Hepatocyte (in vitro differentiated cells): ENCODE results near the gene USP11. TPM values are rescaled to one million over a fixed set of nuclear protein-coding genes. Genes with fewer than 3 reads are reported as not detected.

ENCODE experiments used
- DNase-seq: peaks from one replicate; pipeline ENCODE4 v3.0.0-alpha.2; 2016; ENCODE audit warnings: low spot score
- H2AFZ ChIP-seq: fragments of 200-600 bp; sonication (generic); 2 replicates; pipeline ENCODE4 v1.6.0; 2016; ENCODE audit warnings: antibody characterized with exemption, mild to moderate bottlenecking
- H3K27ac ChIP-seq: fragments of 200-600 bp; sonication (generic); 2 replicates; pipeline ENCODE4 v1.5.1; 2016; ENCODE audit warnings: mild to moderate bottlenecking
- H3K27me3 ChIP-seq: fragments of 200-600 bp; sonication (generic); 2 replicates; pipeline ENCODE4 v1.6.1; 2016
- H3K36me3 ChIP-seq: fragments of 200-600 bp; sonication (generic); replicated peaks from 2 replicates; pipeline ENCODE4 v1.5.1; 2016; ENCODE audit warnings: low read depth; ENCODE audit not compliant: insufficient read depth
- H3K4me1 ChIP-seq: fragments of 200-600 bp; sonication (generic); 2 replicates; pipeline ENCODE4 v1.5.1; 2016; ENCODE audit warnings: mild to moderate bottlenecking, moderate library complexity; ENCODE audit not compliant: insufficient read depth
- H3K4me2 ChIP-seq: fragments of 200-600 bp; sonication (generic); 2 replicates; pipeline ENCODE4 v1.6.0; 2016
- H3K4me3 ChIP-seq: fragments of 200-600 bp; sonication (generic); 2 replicates; pipeline ENCODE4 v1.5.1; 2016; ENCODE audit warnings: mild to moderate bottlenecking
- H3K79me2 ChIP-seq: fragments of 200-600 bp; sonication (generic); 2 replicates; pipeline ENCODE4 v1.6.0; 2017; ENCODE audit warnings: mild to moderate bottlenecking
- H3K9me2 ChIP-seq: fragments of 200-600 bp; sonication (generic); replicated peaks from 2 replicates; pipeline ENCODE4 v1.6.0; 2017; ENCODE audit warnings: mild to moderate bottlenecking; ENCODE audit not compliant: insufficient read depth
- H3K9me3 ChIP-seq: fragments of 200-600 bp; sonication (generic); 2 replicates; pipeline ENCODE4 v1.5.1; 2016; ENCODE audit warnings: low read depth, mild to moderate bottlenecking
- H4K20me1 ChIP-seq: fragments of 200-600 bp; sonication (generic); 2 replicates; pipeline ENCODE4 v1.6.0; 2016; ENCODE audit warnings: mild to moderate bottlenecking; ENCODE audit not compliant: insufficient read depth, poor library complexity, severe bottlenecking
- EZH2 ChIP-seq: fragments of 200-600 bp; sonication (generic); IDR thresholded peaks from 2 replicates; pipeline ENCODE4 v1.6.1; 2016; ENCODE audit warnings: antibody characterized with exemption, mild to moderate bottlenecking, borderline replicate concordance
- EZH2phosphoT487 ChIP-seq: fragments of 200-600 bp; sonication (generic); IDR thresholded peaks from one replicate; pipeline ENCODE4 v1.6.1; 2018; ENCODE audit warnings: antibody characterized with exemption, mild to moderate bottlenecking, low read depth, moderate library complexity; ENCODE audit not compliant: unreplicated experiment, severe bottlenecking
- WGBS: methylation state at CpG from one replicate; pipeline ENCODE4 v1.1.6; 2016; ENCODE audit warnings: low lambda C conversion rate; ENCODE audit errors: missing lambda C conversion rate; 5-methylcytosine and 5-hydroxymethylcytosine counted together
- polyA plus RNA-seq: library from polyadenylated mRNA; unstranded; fragments of >200 nt; fragmentation: Nextera tagmentation; extraction: Ambion mirVana; gene quantifications from 2 replicates; pipeline ENCODE4 v1.2.1, GENCODE V29; 2016
- total RNA-seq: library from RNA; depleted of rRNA; stranded (reverse); fragments of >200 nt; gene quantifications from 2 replicates; pipeline ENCODE4 v1.2.3, GENCODE V29; 2014
- TF ChIP-seq, protein P1 (sequence below): fragments of 200-600 bp; sonication (generic); IDR thresholded peaks from 2 replicates; pipeline ENCODE4 v1.5.1; 2016; ENCODE audit warnings: antibody characterized with exemption, mild to moderate bottlenecking; ENCODE audit not compliant: poor library complexity

The USP11 gene
- total and polyA plus RNA-seq, 2 experiments from 2014 or later, result 89.2 to 199 TPM

- DNase-seq, result no peak
- 78% methylated on average over 8 of the region's 9 CpGs for WGBS
- Histone ChIP-seq H3K9me3 (no peaks in the 10 kb centered on the region), H3K36me3 (no peaks in the 10 kb centered on the region), H3K79me2 (peaks cover 59% of the 10 kb centered on the region), H3K4me2 (no peak overlapping the region), H3K9me2 (no peaks in the 10 kb centered on the region), H4K20me1 (peaks cover 30% of the 10 kb centered on the region), H3K27me3 (no peaks in the 10 kb centered on the region), H2AFZ (no peak overlapping the region), H3K27ac (peak overlapping the region; percentile 43), H3K4me3 (no peak overlapping the region), H3K4me1 (peaks cover 22% of the 10 kb centered on the region)
- TF ChIP-seq, protein P1, sequence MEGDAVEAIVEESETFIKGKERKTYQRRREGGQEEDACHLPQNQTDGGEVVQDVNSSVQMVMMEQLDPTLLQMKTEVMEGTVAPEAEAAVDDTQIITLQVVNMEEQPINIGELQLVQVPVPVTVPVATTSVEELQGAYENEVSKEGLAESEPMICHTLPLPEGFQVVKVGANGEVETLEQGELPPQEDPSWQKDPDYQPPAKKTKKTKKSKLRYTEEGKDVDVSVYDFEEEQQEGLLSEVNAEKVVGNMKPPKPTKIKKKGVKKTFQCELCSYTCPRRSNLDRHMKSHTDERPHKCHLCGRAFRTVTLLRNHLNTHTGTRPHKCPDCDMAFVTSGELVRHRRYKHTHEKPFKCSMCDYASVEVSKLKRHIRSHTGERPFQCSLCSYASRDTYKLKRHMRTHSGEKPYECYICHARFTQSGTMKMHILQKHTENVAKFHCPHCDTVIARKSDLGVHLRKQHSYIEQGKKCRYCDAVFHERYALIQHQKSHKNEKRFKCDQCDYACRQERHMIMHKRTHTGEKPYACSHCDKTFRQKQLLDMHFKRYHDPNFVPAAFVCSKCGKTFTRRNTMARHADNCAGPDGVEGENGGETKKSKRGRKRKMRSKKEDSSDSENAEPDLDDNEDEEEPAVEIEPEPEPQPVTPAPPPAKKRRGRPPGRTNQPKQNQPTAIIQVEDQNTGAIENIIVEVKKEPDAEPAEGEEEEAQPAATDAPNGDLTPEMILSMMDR, result no peak
Observed at GRCh38 chrX:47201345-47201944, 31.4 kb upstream of the USP11 start.

DNA sequence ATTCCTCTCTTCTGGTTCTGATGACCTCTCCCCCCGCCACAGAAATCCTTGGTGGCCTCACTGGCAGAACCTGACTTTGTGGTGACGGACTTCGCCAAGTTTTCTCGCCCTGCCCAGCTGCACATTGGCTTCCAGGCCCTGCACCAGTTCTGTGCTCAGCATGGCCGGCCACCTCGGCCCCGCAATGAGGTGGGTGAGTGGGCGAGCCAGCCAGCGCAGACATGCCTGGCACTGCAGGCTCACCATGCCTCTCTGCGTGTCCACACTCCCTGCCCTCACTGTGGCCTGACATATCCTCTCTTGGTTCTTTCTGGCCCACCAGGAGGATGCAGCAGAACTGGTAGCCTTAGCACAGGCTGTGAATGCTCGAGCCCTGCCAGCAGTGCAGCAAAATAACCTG lies 30.5 kb upstream of the USP11 start:
- no peak overlapping the region for H3K4me2 ChIP-seq
- peaks cover 21% of the 10 kb centered on the region for H4K20me1 ChIP-seq
- H3K4me1 ChIP-seq, result peaks cover 13% of the 10 kb centered on the region
- H3K4me3 ChIP-seq, result no peak overlapping the region
- TF ChIP-seq, protein P1, result no peak
- TF ChIP-seq EZH2 (no peak), EZH2phosphoT487 (no peak)
- H3K9me2 ChIP-seq, result no peaks in the 10 kb centered on the region
- no peaks in the 10 kb centered on the region for H3K36me3 ChIP-seq
- peaks cover 55% of the 10 kb centered on the region for H3K79me2 ChIP-seq
- no peaks in the 10 kb centered on the region for H3K27me3 ChIP-seq
- H3K9me3 ChIP-seq, result no peaks in the 10 kb centered on the region
- WGBS, result 99% methylated on average over 11 of the region's 11 CpGs
- H3K27ac ChIP-seq, result no peak overlapping the region
- H2AFZ ChIP-seq, result no peak overlapping the region
- DNase-seq, result no peak

DNA sequence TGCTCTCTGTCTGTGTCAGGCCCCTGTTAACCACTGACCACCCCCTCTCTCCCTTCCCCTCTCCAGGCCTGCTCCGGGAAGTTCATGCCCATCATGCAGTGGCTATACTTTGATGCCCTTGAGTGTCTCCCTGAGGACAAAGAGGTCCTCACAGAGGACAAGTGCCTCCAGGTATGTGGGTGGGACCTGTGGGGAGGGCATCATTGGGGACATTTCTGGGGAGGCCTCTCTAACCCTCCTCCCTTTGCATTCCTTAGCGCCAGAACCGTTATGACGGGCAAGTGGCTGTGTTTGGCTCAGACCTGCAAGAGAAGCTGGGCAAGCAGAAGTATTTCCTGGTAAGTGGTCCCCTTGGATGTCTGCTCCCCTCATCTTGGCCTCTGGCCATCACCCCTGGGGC lies 29.9 kb upstream of the USP11 start:
- Histone ChIP-seq H2AFZ (no peak overlapping the region), H3K79me2 (peaks cover 50% of the 10 kb centered on the region), H3K27ac (no peak overlapping the region), H3K9me2 (no peaks in the 10 kb centered on the region), H3K27me3 (no peaks in the 10 kb centered on the region), H3K4me1 (peaks cover 8% of the 10 kb centered on the region), H4K20me1 (peaks cover 15% of the 10 kb centered on the region), H3K4me2 (no peak overlapping the region), H3K36me3 (no peaks in the 10 kb centered on the region), H3K9me3 (no peaks in the 10 kb centered on the region), H3K4me3 (no peak overlapping the region)
- WGBS, result 91% methylated on average over 4 of the region's 4 CpGs
- DNase-seq, result no peak
- TF ChIP-seq EZH2phosphoT487 (no peak), EZH2 (no peak)
- TF ChIP-seq, protein P1, result no peak

- H2AFZ ChIP-seq, result no peak overlapping the region
- DNase-seq, result no peak
- TF ChIP-seq EZH2 (no peak), EZH2phosphoT487 (no peak)
- TF ChIP-seq, protein P1, result no peak
- peaks cover 33% of the 10 kb centered on the region for H3K79me2 ChIP-seq
- no peak overlapping the region for H3K4me2 ChIP-seq
- WGBS, result 80% methylated on average over 5 of the region's 5 CpGs
- H3K9me2 ChIP-seq, result no peaks in the 10 kb centered on the region
- no peaks in the 10 kb centered on the region for H3K9me3 ChIP-seq
- H3K27ac ChIP-seq, result no peak overlapping the region
- no peak overlapping the region for H3K4me3 ChIP-seq
- H3K36me3 ChIP-seq, result no peaks in the 10 kb centered on the region
- no peaks in the 10 kb centered on the region for H3K27me3 ChIP-seq
- H4K20me1 ChIP-seq, result no peaks in the 10 kb centered on the region
- no peaks in the 10 kb centered on the region for H3K4me1 ChIP-seq
Observed at GRCh38 chrX:47204970-47205369, 27.8 kb upstream of the USP11 start.
